DND-41 (cell line): ENCODE results near the gene CROCC.
"Not testable (repeated sequence)": the region's sequence is repeated elsewhere in the genome, so short reads cannot be mapped to it uniquely, and the experiment has no call there.

Experiments used
- ATAC-seq: fragments of 200-7000 bp; cut with Tn5 transposase; 3 replicates; pipeline ENCODE4 v1.9.1; 2021; ENCODE audit warnings: low read depth; ENCODE audit not compliant: insufficient read depth
- DNase-seq: peaks from one replicate; pipeline ENCODE4 v3.0.0-alpha.2; 2020
- H2AFZ ChIP-seq: 2 replicates; pipeline ENCODE4 v1.6.0; 2012; ENCODE audit warnings: low read depth, low read length
- H3K27ac ChIP-seq: 2 replicates; pipeline ENCODE4 v1.5.1; 2012; ENCODE audit warnings: low read length, inconsistent platforms
- H3K27me3 ChIP-seq: fragments of 200-600 bp; sonication (generic); 2 replicates; pipeline ENCODE4 v1.6.0; 2012; ENCODE audit warnings: low read length, mild to moderate bottlenecking, inconsistent platforms; ENCODE audit not compliant: insufficient read depth, poor library complexity
- H3K36me3 ChIP-seq: 2 replicates; pipeline ENCODE4 v1.5.1; 2012; ENCODE audit warnings: low read length, inconsistent platforms; ENCODE audit not compliant: insufficient read depth
- H3K4me1 ChIP-seq: 2 replicates; pipeline ENCODE4 v1.5.1; 2012; ENCODE audit warnings: mild to moderate bottlenecking, low read length; ENCODE audit not compliant: insufficient read depth
- H3K4me2 ChIP-seq: 2 replicates; pipeline ENCODE4 v1.6.0; 2012; ENCODE audit warnings: mild to moderate bottlenecking, moderate library complexity, low read length, inconsistent platforms; ENCODE audit not compliant: insufficient read depth
- H3K4me3 ChIP-seq, 2 experiments: fragments of 200-600 bp in 1 of 2; shearing (Covaris generic) in 1 of 2; 2 replicates each; pipeline ENCODE4 v1.5.1; 2012 to 2016; ENCODE audit warnings: inconsistent platforms in 2 of 2, low read length in 2 of 2, mild to moderate bottlenecking in 2 of 2, low read depth in 1 of 2, moderate library complexity in 1 of 2
- H3K79me2 ChIP-seq: 2 replicates; pipeline ENCODE4 v1.6.0; 2012; ENCODE audit warnings: low read length, inconsistent platforms; ENCODE audit not compliant: insufficient read depth
- H3K9ac ChIP-seq: 2 replicates; pipeline ENCODE4 v1.6.0; 2012; ENCODE audit warnings: low read depth, mild to moderate bottlenecking, inconsistent platforms, low read length, moderate library complexity
- H3K9me3 ChIP-seq: 2 replicates; pipeline ENCODE4 v1.5.1; 2012; ENCODE audit warnings: low read length, moderate library complexity, mild to moderate bottlenecking, inconsistent platforms; ENCODE audit not compliant: insufficient read depth, severe bottlenecking
- H4K20me1 ChIP-seq: 2 replicates; pipeline ENCODE4 v1.6.0; 2012; ENCODE audit warnings: low read length; ENCODE audit not compliant: insufficient read depth
- CTCF ChIP-seq: IDR thresholded peaks from 2 replicates; pipeline ENCODE4 v1.5.1; 2012; ENCODE audit warnings: borderline replicate concordance, low read length, moderate library complexity, mild to moderate bottlenecking; ENCODE audit not compliant: poor library complexity, severe bottlenecking; ENCODE audit errors: extremely low read depth
- EZH2 ChIP-seq: IDR thresholded peaks from 3 replicates; pipeline ENCODE4 v1.6.1; 2012; ENCODE audit warnings: borderline replicate concordance, low read depth, mild to moderate bottlenecking, moderate library complexity, low read length, inconsistent platforms; ENCODE audit not compliant: severe bottlenecking

The CROCC gene

DNA sequence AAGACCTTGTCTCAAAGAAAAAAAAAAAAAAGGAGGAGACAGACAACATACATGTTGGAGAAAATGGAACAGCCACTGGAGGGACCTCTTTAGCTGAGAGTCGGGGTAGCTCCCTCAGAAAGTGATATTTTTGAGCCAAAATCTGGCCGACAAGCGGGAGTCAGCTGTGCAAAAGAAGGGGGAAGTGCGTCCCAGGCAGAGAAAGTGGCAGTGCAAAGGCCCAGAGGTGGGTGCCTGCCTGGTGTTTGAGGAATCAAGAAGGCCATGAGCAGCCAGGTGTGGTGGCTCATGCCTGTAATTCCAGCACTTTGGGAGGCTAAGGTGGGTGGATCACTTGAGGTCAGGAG is 6.1 kb upstream of the CROCC start:
- DNase-seq: no peak
- peak overlapping the region; percentile 97; the same call in 1 of the 2 replicates for H3K4me2 ChIP-seq

GRCh38 chr1:16916036-16916880 is 5.5 kb upstream of the CROCC start:
- H3K79me2 ChIP-seq, H3K4me2 ChIP-seq, H3K36me3 ChIP-seq, H3K9ac ChIP-seq, DNase-seq, H2AFZ ChIP-seq, H3K9me3 ChIP-seq, H4K20me1 ChIP-seq, H3K27ac ChIP-seq, H3K27me3 ChIP-seq, H3K4me3 ChIP-seq, ATAC-seq: not testable (repeated sequence)
- H3K4me1 ChIP-seq: peaks cover 26% of the 10 kb centered on the region

More for the DNA sequence above, 6.1 kb upstream of the CROCC start:
- Histone ChIP-seq H3K79me2 (peaks cover 2% of the 10 kb centered on the region), H3K4me1 (peaks cover 23% of the 10 kb centered on the region), H3K36me3 (no peaks in the 10 kb centered on the region), H3K9ac (no peak overlapping the region), H2AFZ (no peak overlapping the region), H3K4me3 (no peak overlapping the region), H3K27ac (no peak overlapping the region), H3K27me3 (no peaks in the 10 kb centered on the region), H3K9me3 (no peaks in the 10 kb centered on the region), H4K20me1 (no peaks in the 10 kb centered on the region)
- TF ChIP-seq CTCF: peak; percentile 33
- TF ChIP-seq EZH2: no peak
- no peak for ATAC-seq

GRCh38 chr1:16918371-16918770 is 3.4 kb upstream of the CROCC start:
- H3K27me3 ChIP-seq: no peaks in the 10 kb centered on the region
- H3K79me2 ChIP-seq: peaks cover 9% of the 10 kb centered on the region
- H3K27ac ChIP-seq: no peak overlapping the region
- DNase-seq (no peak), ATAC-seq (no peak)
- TF ChIP-seq EZH2 (no peak), CTCF (no peak)
- H3K4me3 ChIP-seq: no peak overlapping the region
- H3K9me3 ChIP-seq: no peaks in the 10 kb centered on the region
- no peak overlapping the region for H3K9ac ChIP-seq
- no peaks in the 10 kb centered on the region for H3K36me3 ChIP-seq
- no peaks in the 10 kb centered on the region; the same call in none of the 2 replicates for H4K20me1 ChIP-seq
- H3K4me1 ChIP-seq: peaks cover 33% of the 10 kb centered on the region
- no peak overlapping the region for H2AFZ ChIP-seq
- no peak overlapping the region for H3K4me2 ChIP-seq

DNA sequence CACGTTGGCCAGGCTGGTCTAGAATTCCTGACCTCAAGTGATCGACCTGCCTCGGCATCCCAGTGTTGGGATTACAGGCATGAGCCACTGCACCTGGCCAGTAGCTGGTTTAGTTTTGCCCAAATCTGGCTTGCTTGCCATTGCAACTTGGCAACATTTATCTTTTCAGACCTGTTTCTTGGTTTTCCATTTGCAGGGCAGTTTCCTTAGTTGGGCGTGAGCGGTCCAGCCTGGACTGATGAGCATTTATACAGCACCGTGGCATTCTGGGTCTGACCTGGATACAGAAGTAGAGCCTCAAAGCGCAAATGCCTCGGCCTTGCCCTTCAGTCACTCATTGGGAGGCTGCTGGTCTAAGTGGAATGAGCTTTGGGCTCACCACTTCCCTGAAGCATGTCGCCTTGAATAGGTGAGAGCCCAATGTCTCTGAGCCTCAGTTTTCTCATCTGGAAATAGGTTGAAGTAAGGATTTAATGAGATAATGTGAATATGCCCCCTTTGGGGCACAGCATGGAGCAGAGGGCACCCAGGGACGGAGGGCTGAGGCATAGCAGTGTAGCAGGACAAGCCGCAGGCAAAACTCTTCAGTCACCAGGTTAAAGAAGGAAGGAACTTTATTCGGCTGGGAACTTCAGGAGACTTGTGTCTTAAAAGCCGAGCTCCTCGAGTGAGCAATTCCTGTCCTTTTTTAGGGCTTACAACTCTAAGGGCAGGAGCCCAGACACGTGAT is 2.6 kb upstream of the CROCC start:
- not testable (repeated sequence) for H3K36me3 ChIP-seq, H3K9me3 ChIP-seq, H3K4me2 ChIP-seq, H2AFZ ChIP-seq, DNase-seq, H3K9ac ChIP-seq, H3K79me2 ChIP-seq, H4K20me1 ChIP-seq, H3K27ac ChIP-seq, H3K27me3 ChIP-seq, ATAC-seq, H3K4me3 ChIP-seq
- peaks cover 29% of the 10 kb centered on the region for H3K4me1 ChIP-seq
